Right cardiac atrium (tissue), 5 donors: ENCODE data around the gene VPS51. TPM values are rescaled to one million over a fixed set of nuclear protein-coding genes. Genes with fewer than 3 reads are reported as not detected.

Source experiments
- ATAC-seq, 2 donors: fragments of 200-7000 bp; cut with Tn5 transposase; one replicate each; pipeline versions ENCODE4 v1.8.0 to v1.9.1; 2020; ENCODE audit warnings: moderate library complexity in 2 of 2, mild to moderate bottlenecking in 1 of 2
- DNase-seq, 3 donors: peaks; one replicate each; pipeline ENCODE4 v3.0.0-alpha.2; 2020
- H3K27ac ChIP-seq: one replicate; pipeline ENCODE4 v1.5.1; 2013; ENCODE audit warnings: mild to moderate bottlenecking, low read length, control low read depth, moderate library complexity
- H3K27me3 ChIP-seq: one replicate; pipeline ENCODE4 v1.6.1; 2013; ENCODE audit not compliant: control insufficient read depth, insufficient read depth
- H3K4me1 ChIP-seq: one replicate; pipeline ENCODE4 v1.6.1; 2013; ENCODE audit warnings: low read length; ENCODE audit not compliant: control insufficient read depth, insufficient read depth
- H3K4me3 ChIP-seq: one replicate; pipeline ENCODE4 v1.5.1; 2013; ENCODE audit warnings: low read length, control low read depth
- H3K9me3 ChIP-seq: one replicate; pipeline ENCODE4 v1.6.1; 2013; ENCODE audit warnings: low read length; ENCODE audit not compliant: control insufficient read depth
- WGBS: extraction: QIAGEN DNeasy Blood & Tissue Kit; methylation state at CpG from one replicate; pipeline ENCODE4 v1.1.7; 2013; 5-methylcytosine and 5-hydroxymethylcytosine counted together
- intact Hi-C, 4 donors: fragments of 100-400 bp; cut with DNase I; formaldehyde crosslinking; loops; one replicate each; pipeline versions ENCODE4 v1.11.0 to v1.14.0; 2022 to 2023
- long read RNA-seq, 4 donors: library from polyadenylated mRNA; unstranded; transcript quantifications; one replicate each; pipeline ENCODE4 v2.0.0, GENCODE V29; 2020 to 2021
- polyA plus RNA-seq: library from polyadenylated mRNA; stranded (reverse); fragments of 200-250 nt; gene quantifications from one replicate; pipeline ENCODE4 v1.2.3, GENCODE V29; 2013
- total RNA-seq, 4 donors: library from RNA; stranded (reverse); fragmentation: NEBNext Ultra II Directional; extraction: Animal tissue kit (Norgen Biotek cat#: 25700); gene quantifications; one replicate each; pipeline ENCODE4 v1.2.1, GENCODE V29; 2021
- donor health status: healthy with polysubstance abuse.
- donor health status: DM: no; HTN: yes; CAD: no.
- donor health status: DM: no; HTN: no; CAD: no.
- donor health status: DM: no; HTN: yes; CAD: no; lungs with severe emphysema.
- donor health status: DM: yes; HTN: yes; CAD: no.

The VPS51 gene
- total RNA-seq (10 to 100 TPM; 68.0 to 80.9 (median 79.1) TPM), polyA plus RNA-seq (67.1 TPM)
- long read RNA-seq, donor 1, transcript VPS51-201 (10 exons, 2,714 nt), result major isoform, 194 of 258 reads
- long read RNA-seq, donor 1, partial matches to known transcripts, result 52 of 258 reads
- long read RNA-seq, donor 1, other reads (novel, unspliced or antisense), result 11 of 258 reads
- long read RNA-seq, donor 2, transcript VPS51-201 (10 exons, 2,714 nt), result major isoform, 103 of 134 reads
- long read RNA-seq, donor 2, partial matches to known transcripts, result 24 of 134 reads
- long read RNA-seq, donor 2, other reads (novel, unspliced or antisense), result 6 of 134 reads
- long read RNA-seq, donor 3, transcript VPS51-201 (10 exons, 2,714 nt), result major isoform, 462 of 544 reads
- long read RNA-seq, donor 3, partial matches to known transcripts, result 48 of 544 reads
- long read RNA-seq, donor 3, other reads (novel, unspliced or antisense), result 34 of 544 reads
- long read RNA-seq, donor 4, transcript VPS51-201 (10 exons, 2,714 nt), result major isoform, 141 of 169 reads
- long read RNA-seq, donor 4, partial matches to known transcripts, result 19 of 169 reads
- long read RNA-seq, donor 4, other reads (novel, unspliced or antisense), result 9 of 169 reads

DNA sequence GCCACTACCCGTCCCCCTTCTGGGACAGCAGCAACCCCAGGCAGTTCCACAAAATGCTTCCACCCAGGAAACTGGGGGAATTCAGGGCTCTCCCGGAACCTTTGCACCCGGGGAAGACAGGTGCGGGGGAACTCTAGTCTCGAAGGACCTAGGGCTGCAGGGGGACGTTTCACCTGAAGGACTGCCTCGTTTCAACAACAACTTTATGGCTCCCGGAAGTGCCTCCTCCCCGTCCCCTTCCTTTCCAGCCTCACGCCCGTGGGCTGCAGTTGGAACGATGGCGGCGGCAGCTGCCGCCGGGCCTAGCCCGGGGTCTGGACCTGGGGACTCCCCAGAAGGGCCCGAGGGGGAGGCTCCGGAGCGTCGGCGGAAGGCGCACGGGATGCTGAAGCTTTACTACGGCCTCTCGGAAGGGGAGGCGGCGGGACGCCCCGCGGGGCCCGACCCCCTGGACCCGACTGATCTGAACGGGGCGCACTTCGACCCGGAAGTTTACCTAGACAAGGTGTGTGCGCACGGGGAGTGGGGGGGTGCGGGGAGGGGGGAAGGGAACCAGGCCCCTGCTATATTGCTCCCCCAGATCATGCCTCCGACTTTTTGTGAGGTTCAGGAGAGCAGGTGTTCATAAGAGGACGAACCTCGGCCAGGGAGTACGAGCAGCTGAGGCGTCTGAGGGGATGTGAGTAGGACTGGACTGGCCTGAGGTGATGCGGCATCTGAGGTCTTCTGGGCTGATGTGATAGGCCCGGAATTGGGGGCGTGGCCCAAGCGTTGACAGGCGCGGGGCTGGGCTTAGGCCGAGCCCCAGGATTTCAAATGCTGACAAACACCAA lies at the start of gene VPS51:
Gene VPS51, plus strand, starts transcription at position 241 of the 833 bp plus-strand sequence. Its CDS starts 37 bp downstream, at position 278.
- intact Hi-C loops, result no loop called here
- Histone ChIP-seq H3K27me3 (no peaks in the 10 kb centered on the region), H3K9me3 (no peaks in the 10 kb centered on the region), H3K4me1 (no peaks in the 10 kb centered on the region), H3K4me3 (peak within 1 kb of the TSS; percentile 91), H3K27ac (peak within 1 kb of the TSS; percentile 92)
- under 1% methylated on average over 52 of the region's 52 CpGs for WGBS
- DNase-seq (peak; percentile 91 to 96 (median 95)), ATAC-seq (peak; percentile 96 to 97)

DNA sequence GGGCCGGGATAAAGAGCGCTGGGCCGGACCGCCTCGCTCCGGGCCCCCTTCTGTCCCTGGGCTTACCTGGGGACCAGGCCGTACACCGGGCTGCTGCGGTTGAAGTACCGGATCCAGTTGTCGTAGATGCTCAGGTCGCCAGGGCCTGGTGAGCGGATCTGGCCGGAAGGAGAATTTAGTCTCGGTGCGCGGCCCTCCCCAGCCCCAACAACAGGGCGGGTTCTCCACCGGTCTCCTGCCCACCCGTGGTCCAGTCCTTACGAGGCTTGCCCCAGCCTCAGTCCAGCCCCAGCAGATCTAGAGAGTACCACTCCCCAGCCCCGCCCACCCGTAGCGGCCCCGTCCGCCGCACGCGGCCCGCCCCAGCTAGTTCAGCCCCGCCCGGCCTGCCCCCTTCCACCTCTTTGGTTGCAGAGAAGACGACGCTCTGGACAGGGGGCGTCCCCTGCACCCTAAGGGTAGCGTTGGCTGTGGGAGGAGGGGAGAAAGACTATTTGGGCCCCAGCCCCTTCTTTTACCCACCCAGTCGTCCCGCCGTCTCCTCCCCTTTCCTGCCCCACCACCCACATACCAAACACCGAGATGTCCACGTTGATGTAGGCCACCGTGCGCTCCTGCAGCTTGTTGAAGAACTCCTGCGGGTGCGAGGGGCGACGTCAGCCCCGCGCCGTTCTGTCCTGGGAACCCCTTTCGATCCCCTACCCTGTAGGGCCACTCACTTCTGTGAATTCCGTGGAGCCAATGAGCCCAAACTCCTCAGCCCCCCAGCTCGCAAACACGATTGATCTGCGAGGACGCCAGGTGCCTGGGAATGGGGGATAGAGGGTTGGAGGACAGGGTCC lies 48.2 kb upstream of the VPS51 start:
- DNase-seq (peak; percentile 46 to 84 (median 78)), ATAC-seq (peak; percentile 59 to 73)
- intact Hi-C loops, result loop anchor here in 1 of 4 donors (5.0 kb wide), 1 partner anchor 34 kb away; the partner anchor contains the start of genes CDCA5 and ZFPL1
- 10% methylated on average over 56 of the region's 56 CpGs for WGBS
- H3K4me1 ChIP-seq, result no peaks in the 10 kb centered on the region
- H3K27ac ChIP-seq, result no peak overlapping the region
- H3K9me3 ChIP-seq, result no peaks in the 10 kb centered on the region
- no peaks in the 10 kb centered on the region for H3K27me3 ChIP-seq
- peak overlapping the region; percentile 66 for H3K4me3 ChIP-seq

DNA sequence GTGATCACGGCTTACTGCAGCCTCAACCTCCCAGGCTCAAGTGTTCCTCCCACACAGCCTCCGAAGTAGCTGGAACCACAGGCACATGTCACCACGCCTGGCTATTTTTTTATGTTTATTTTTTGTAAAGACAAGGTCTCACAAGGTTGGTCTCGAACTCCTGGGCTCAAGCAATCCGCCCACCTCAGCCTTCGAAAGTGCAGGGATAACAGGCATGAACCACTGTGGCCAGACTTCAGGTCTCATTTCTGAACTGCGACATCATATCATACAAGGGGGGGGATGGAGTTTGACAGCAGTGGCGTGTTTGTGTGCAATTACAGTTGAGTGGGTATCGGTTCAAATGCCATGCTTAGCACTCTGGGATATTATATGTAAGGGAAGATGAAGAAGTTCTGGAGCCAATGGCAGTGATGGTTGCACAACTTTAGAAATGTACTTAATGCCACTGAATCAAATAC lies 44.6 kb upstream of the VPS51 start:
- intact Hi-C loops, result no loop called here
- no peak for ATAC-seq
- no peaks in the 10 kb centered on the region for H3K4me1 ChIP-seq
- H3K27me3 ChIP-seq, result no peaks in the 10 kb centered on the region
- no peaks in the 10 kb centered on the region for H3K9me3 ChIP-seq
- H3K4me3 ChIP-seq, result no peak overlapping the region
- no peak overlapping the region for H3K27ac ChIP-seq
- 71% methylated on average over 9 of the region's 9 CpGs for WGBS
- DNase-seq, result peak in 1 of 3 donors; percentile 4

DNA sequence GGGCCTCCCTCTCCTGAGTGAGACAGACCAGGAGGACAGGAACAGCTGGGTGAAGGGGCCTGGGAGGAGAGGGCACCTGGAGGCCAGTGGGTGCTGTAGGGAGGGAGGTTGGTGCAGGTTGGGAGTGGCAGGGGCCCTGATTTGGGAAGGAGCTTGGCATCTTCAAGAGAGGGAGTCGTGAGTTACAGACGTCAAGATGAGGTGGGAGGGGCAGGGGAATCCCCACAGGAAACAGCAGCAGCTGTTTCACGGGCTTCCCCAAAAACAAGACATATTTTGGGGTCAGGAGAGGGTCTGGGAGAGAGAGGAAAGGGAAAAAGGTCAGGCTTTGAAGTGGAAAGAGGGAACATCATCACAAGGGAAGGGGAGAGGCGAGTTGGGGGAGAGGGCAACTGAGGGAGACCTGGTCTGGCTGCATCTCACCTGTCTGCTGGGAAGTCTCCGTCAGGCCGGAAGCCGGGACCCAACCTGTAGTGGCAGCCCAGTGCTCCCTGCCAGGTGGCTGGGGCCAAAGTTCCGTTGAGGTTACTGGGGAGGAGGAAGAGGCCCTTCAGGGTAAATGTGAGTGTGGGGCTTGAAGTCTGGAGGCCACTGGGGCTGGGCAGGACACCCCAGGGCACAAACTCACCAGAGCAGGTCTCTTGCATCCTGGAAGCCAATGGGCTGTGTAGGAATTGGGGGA lies 42.0 kb upstream of the VPS51 start:
- Histone ChIP-seq H3K27me3 (no peaks in the 10 kb centered on the region), H3K27ac (no peak overlapping the region), H3K9me3 (no peaks in the 10 kb centered on the region), H3K4me1 (no peaks in the 10 kb centered on the region), H3K4me3 (no peak overlapping the region)
- no peak for DNase-seq
- ATAC-seq, result no peak
- intact Hi-C loops, result no loop called here
- 48% methylated on average over 8 of the region's 8 CpGs for WGBS

DNA sequence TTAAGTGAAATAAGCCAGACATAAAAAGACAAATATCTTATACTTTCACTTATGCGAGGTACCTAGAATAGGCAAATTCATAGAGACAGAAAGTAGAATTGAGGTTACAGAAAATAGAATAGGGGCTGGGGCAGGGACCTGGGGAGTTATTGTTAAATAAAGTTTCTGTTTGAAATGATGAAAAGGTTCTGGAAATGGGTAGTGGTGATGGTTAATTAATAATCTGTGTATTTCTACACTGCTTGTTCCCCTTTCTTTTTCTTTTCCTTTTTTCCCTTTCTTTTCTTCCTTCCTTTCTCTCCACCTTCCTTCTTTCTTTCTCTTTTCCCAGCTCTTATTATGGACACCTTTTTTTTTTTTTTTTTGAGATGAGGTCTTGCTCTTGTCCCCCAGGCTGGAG lies 40.5 kb upstream of the VPS51 start:
- Histone ChIP-seq H3K4me3 (no peak overlapping the region), H3K4me1 (no peaks in the 10 kb centered on the region), H3K9me3 (no peaks in the 10 kb centered on the region), H3K27ac (no peak overlapping the region), H3K27me3 (no peaks in the 10 kb centered on the region)
- ATAC-seq (no peak), DNase-seq (no peak)
- intact Hi-C loops, result no loop called here
- WGBS, result 89% methylated on average over 1 of the region's 1 CpG

DNA sequence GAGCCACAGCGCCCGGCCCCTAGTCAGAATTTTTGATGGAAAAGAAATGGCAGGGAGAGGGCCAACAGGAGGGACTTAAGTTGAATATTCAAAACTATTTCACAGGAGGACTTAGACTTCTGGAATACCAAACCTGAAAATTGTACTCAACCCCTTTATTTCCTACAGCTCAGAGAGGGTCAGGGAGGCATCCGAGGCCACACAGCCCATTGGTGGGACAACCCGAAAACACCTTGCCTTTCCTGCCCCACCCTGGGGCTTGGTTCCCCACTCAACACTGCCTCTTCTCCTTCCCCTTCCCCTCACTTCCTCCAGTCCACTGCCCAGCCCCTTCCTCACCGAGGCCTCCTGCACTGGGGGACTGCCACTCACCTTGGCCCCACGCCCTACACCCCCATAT lies 39.0 kb upstream of the VPS51 start:
- ATAC-seq (no peak), DNase-seq (no peak)
- WGBS, result 91% methylated on average over 6 of the region's 6 CpGs
- H3K27me3 ChIP-seq, result no peaks in the 10 kb centered on the region
- no peak overlapping the region for H3K4me3 ChIP-seq
- intact Hi-C loops, result no loop called here
- H3K27ac ChIP-seq, result no peak overlapping the region
- H3K9me3 ChIP-seq, result no peaks in the 10 kb centered on the region
- H3K4me1 ChIP-seq, result no peaks in the 10 kb centered on the region

DNA sequence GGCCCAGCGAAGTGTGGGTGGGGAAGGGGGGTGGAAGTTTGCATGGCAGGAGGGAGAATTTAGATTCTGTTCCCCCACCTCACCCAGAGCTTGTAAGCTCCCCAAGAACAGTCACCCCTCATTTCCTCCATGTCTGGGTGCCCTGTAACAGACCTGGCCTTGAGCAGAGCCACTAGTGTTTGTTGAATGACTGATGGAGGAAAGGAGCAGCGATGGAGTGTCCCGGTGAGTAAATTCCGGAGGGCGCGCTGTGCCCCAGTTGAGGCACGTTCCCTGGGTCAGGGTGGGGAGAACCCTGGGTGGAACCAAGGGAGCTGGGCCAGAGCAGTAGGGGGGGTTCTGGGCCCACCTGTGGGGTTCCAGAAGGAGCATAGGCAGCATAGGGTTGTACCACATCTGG lies 38.5 kb upstream of the VPS51 start:
- 93% methylated on average over 7 of the region's 7 CpGs for WGBS
- H3K27me3 ChIP-seq, result no peaks in the 10 kb centered on the region
- DNase-seq, result no peak
- no peak overlapping the region for H3K27ac ChIP-seq
- no peak overlapping the region for H3K4me3 ChIP-seq
- no peaks in the 10 kb centered on the region for H3K9me3 ChIP-seq
- peak in 1 of 2 donors; percentile 14 for ATAC-seq
- intact Hi-C loops, result no loop called here
- no peaks in the 10 kb centered on the region for H3K4me1 ChIP-seq

DNA sequence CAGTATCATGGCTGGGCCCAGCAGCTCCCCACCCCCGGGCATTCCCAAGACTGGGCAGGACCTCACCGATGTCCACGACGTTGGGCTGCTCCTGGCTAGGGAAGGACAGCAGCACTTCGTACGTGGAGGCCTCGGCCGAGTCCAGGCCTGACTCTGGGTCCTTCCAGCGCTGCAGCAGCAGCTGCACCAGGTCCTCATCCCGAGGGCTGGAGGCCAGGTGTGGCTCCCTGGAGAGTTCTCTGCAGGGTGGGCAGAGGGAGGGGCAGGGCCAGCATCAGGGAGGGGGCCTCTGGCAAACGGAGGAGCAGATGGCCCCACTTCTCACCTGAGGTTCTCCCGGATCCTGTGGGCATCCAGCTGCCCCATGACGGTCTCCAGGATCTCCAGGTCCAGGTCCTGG lies 38.0 kb upstream of the VPS51 start:
- DNase-seq, result peak in 1 of 3 donors; percentile 50
- no peaks in the 10 kb centered on the region for H3K27me3 ChIP-seq
- no peaks in the 10 kb centered on the region for H3K9me3 ChIP-seq
- H3K4me1 ChIP-seq, result no peaks in the 10 kb centered on the region
- no peak overlapping the region for H3K27ac ChIP-seq
- ATAC-seq, result peak in 1 of 2 donors; percentile 15
- intact Hi-C loops, result no loop called here
- H3K4me3 ChIP-seq, result no peak overlapping the region
- 70% methylated on average over 13 of the region's 13 CpGs for WGBS

DNA sequence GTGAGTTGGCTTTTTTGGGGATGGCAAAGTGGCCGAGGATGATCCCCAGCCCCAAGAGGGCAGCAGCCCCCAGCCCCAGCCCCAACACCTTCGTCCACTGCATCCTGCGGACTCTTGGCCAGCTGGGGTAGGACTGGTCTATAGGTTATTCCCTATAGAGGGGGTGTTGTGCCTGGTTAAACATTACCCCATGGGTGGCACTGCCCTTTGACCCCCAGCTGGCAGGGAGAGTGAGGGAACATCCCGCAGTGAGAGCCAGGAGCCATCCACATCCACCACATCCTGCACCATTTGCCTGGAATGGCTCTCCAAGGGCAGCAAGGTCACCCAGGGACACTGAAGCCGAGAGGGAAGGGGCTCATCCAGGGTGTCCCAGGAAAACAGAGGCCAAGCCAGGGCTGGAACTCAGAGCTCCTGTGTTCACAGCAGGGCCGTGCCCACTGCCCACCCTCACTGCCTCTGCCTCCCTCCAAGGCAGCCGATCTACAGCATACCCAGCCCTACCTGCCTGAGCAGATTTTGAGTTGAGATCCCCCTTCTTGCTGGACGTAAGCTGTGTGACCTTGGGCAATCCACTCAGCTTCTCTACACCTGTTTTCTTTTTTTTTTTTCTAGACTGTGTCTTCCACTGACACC lies 37.5 kb upstream of the VPS51 start, which contains the start of gene NAALADL1:
Gene NAALADL1, minus strand, starts transcription at position 135 of the 636 bp plus-strand sequence. Its CDS starts 32 bp downstream, at position 103.
- 77% methylated on average over 8 of the region's 8 CpGs for WGBS
- Histone ChIP-seq H3K9me3 (no peaks in the 10 kb centered on the region), H3K27ac (no peak within 1 kb of the TSS), H3K4me3 (no peak within 1 kb of the TSS), H3K4me1 (no peaks in the 10 kb centered on the region), H3K27me3 (no peaks in the 10 kb centered on the region)
- intact Hi-C loops, result no loop called here
- ATAC-seq, result no peak
- DNase-seq, result peak in 1 of 3 donors; percentile 16
